K562 (cell line): ENCODE measurements around the gene ETV3. TPM values are rescaled to one million over a fixed set of nuclear protein-coding genes. Genes with fewer than 3 reads are reported as not detected.

Experiments
- ARID3A ChIP-seq: IDR thresholded peaks from 2 replicates; pipeline ENCODE4 v1.6.1; 2012; ENCODE audit warnings: low read depth, low read length, improper control_type of control experiment, borderline replicate concordance
- ATF2 ChIP-seq: sonication (generic); formaldehyde crosslinking; IDR thresholded peaks from 2 replicates; pipeline ENCODE4 v1.8.1; 2022; ENCODE audit warnings: missing genetic modification reagents
- CAMTA2 ChIP-seq: fragments of 250-450 bp; sonication (Bioruptor Pico); conservative IDR thresholded peaks from 2 replicates; pipeline ENCODE4 v1.5.1; 2022
- DMBX1 ChIP-seq: fragments of 250-450 bp; sonication (Bioruptor Pico); IDR thresholded peaks from 2 replicates; pipeline ENCODE4 v1.8.0; 2022; ENCODE audit warnings: inconsistent platforms, mild to moderate bottlenecking, moderate library complexity, borderline replicate concordance
- DPF2 ChIP-seq: fragments of 450-650 bp; IDR thresholded peaks from 2 replicates; pipeline ENCODE4 v1.6.1; 2016
- E2F5 ChIP-seq: sonication (generic); formaldehyde crosslinking; IDR thresholded peaks from 2 replicates; pipeline ENCODE4 v1.8.0; 2022; ENCODE audit warnings: mild to moderate bottlenecking, missing genetic modification reagents
- EP400 ChIP-seq: fragments of 450-650 bp; IDR thresholded peaks from 2 replicates; pipeline ENCODE4 v1.6.1; 2017; ENCODE audit warnings: antibody characterized with exemption, mild to moderate bottlenecking, moderate library complexity
- HNRNPK ChIP-seq: fragments of 200-400 bp; formaldehyde crosslinking; IDR thresholded peaks from one replicate; pipeline ENCODE4 v1.6.1; 2018; ENCODE audit warnings: mild to moderate bottlenecking, low read depth, low read length; ENCODE audit not compliant: poor library complexity, severe bottlenecking
- MEIS2 ChIP-seq: fragments of 450-650 bp; IDR thresholded peaks from 2 replicates; pipeline ENCODE4 v1.6.1; 2014; ENCODE audit warnings: mild to moderate bottlenecking; ENCODE audit not compliant: partially characterized antibody
- MNT ChIP-seq, 2 experiments: fragments of 450-650 bp; conservative IDR thresholded peaks; 2 replicates each; pipeline ENCODE4 v1.6.1; 2017; ENCODE audit warnings: mild to moderate bottlenecking in 2 of 2, moderate library complexity in 2 of 2
- NRF1 ChIP-seq, 2 experiments: fragments of 450-650 bp; IDR thresholded peaks in 1 of 2; conservative IDR thresholded peaks in 1 of 2; 2 replicates each; pipeline ENCODE4 v1.6.1; 2014; ENCODE audit warnings: mild to moderate bottlenecking in 2 of 2
- NUFIP1 ChIP-seq: fragments of 450-650 bp; IDR thresholded peaks from 2 replicates; pipeline ENCODE4 v1.6.1; 2018; ENCODE audit not compliant: partially characterized antibody
- PHTF2 ChIP-seq: fragments of 250-450 bp; sonication (Bioruptor Pico); IDR thresholded peaks from 2 replicates; pipeline ENCODE4 v1.5.0; 2021; ENCODE audit warnings: mild to moderate bottlenecking
- POLR2AphosphoS2 ChIP-seq: IDR thresholded peaks from 2 replicates; pipeline ENCODE4 v1.6.1; 2012; ENCODE audit warnings: low read length, improper control_type of control experiment
- PYGO2 ChIP-seq: fragments of 450-650 bp; IDR thresholded peaks from 2 replicates; pipeline ENCODE4 v1.6.1; 2016; ENCODE audit warnings: mild to moderate bottlenecking, missing genetic modification characterization, moderate library complexity, missing compliant biosample characterization
- SMARCC2 ChIP-seq: fragments of 450-650 bp; IDR thresholded peaks from 2 replicates; pipeline ENCODE4 v1.6.1; 2017; ENCODE audit warnings: antibody characterized with exemption, moderate library complexity, mild to moderate bottlenecking, low read depth
- ZBED1 ChIP-seq: IDR thresholded peaks from 2 replicates; pipeline ENCODE4 v1.6.1; 2014
- ZBTB5 ChIP-seq: fragments of 450-650 bp; IDR thresholded peaks from 2 replicates; pipeline ENCODE4 v1.6.1; 2017; ENCODE audit warnings: antibody characterized with exemption
- ZNF184 ChIP-seq: sonication (generic); formaldehyde crosslinking; IDR thresholded peaks from 2 replicates; pipeline ENCODE4 v1.5.0; 2020; ENCODE audit warnings: missing genetic modification reagents
- ZNF586 ChIP-seq: fragments of 450-650 bp; formaldehyde crosslinking; conservative IDR thresholded peaks from 2 replicates; pipeline ENCODE4 v1.4.0; 2020; ENCODE audit warnings: mild to moderate bottlenecking, moderate library complexity
- ZNF76 ChIP-seq: fragments of 250-450 bp; sonication (Bioruptor Pico); IDR thresholded peaks from 2 replicates; pipeline ENCODE4 v1.4.0; 2020; ENCODE audit warnings: mild to moderate bottlenecking, moderate library complexity, borderline replicate concordance
- polyA plus RNA-seq, 8 experiments: library from polyadenylated mRNA; depleted of rRNA in 4 of 8; stranded (reverse) in 5 of 8; unstranded in 3 of 8; fragments of >200 nt; fragmentation: Nextera tagmentation in 2 of 8; fragmentation: Illumina TruSeq in 1 of 8; extraction: Ambion mirVana in 2 of 8; extraction: Trizol in 1 of 8; gene quantifications; 2 replicates each; pipeline versions ENCODE4 v1.2.1 to v1.2.3, GENCODE V29; 2011 to 2014; ENCODE audit warnings: inconsistent platforms in 1 of 8, missing spikeins in 1 of 8
- total RNA-seq, 7 experiments: library from RNA; depleted of rRNA in 6 of 7; stranded (reverse); fragments of >200 nt in 6 of 7; fragmentation: Illumina TruSeq in 2 of 7; extraction: Trizol in 2 of 7; gene quantifications; 2 replicates each; pipeline versions ENCODE4 v1.2.1 to v1.2.3, GENCODE V29; 2011 to 2021; ENCODE audit warnings: low replicate concordance in 1 of 7

The ETV3 gene
- total and polyA plus RNA-seq, 9 of the 15 experiments (the other 6 are each of a cell fraction or from before 2014, with no cell fraction given), result 3.1 to 16.0 (median 9.0) TPM

- TF ChIP-seq ARID3A (no peak), PYGO2 (no peak), ZBTB5 (no peak), MNT (conservative IDR thresholded peaks at IDR 0.05) (peak; percentile 30 to 84; a peak in 2 of 4 replicates), DPF2 (no peak), ZNF76 (CRISPR knock-in tag) (no peak), SMARCC2 (no peak; the same call in 1 of the 2 replicates), HNRNPK (no peak), ZNF586 (no peak), ZNF184 (CRISPR knock-in tag) (no peak), PHTF2 (CRISPR knock-in tag) (no peak), ATF2 (no peak), CAMTA2 (0 out of 2 replicates have a peak, but pooled peaks have one; percentile 65), E2F5 (CRISPR knock-in tag) (no peak), DMBX1 (CRISPR knock-in tag) (peak; percentile 62; the same call in 1 of the 2 replicates), ZBED1 (no peak), POLR2AphosphoS2 (no peak), NRF1 (conservative IDR thresholded peaks at IDR 0.05 in 1 of 2, IDR thresholded peaks at IDR 0.05 in 1 of 2) (peak; percentile 92 to 93), NUFIP1 (no peak), MEIS2 (peak; percentile 41), EP400 (peak; percentile 56; the same call in 1 of the 2 replicates)
Observed at GRCh38 chr1:157138220-157139051, at the start of gene ETV3 (continued).
